ENCODE results near the gene AKAP12.
"Not testable (repeated sequence)": the region's sequence is repeated elsewhere in the genome, so short reads cannot be mapped to it uniquely, and the experiment has no call there.

Gene AKAP12

DNA sequence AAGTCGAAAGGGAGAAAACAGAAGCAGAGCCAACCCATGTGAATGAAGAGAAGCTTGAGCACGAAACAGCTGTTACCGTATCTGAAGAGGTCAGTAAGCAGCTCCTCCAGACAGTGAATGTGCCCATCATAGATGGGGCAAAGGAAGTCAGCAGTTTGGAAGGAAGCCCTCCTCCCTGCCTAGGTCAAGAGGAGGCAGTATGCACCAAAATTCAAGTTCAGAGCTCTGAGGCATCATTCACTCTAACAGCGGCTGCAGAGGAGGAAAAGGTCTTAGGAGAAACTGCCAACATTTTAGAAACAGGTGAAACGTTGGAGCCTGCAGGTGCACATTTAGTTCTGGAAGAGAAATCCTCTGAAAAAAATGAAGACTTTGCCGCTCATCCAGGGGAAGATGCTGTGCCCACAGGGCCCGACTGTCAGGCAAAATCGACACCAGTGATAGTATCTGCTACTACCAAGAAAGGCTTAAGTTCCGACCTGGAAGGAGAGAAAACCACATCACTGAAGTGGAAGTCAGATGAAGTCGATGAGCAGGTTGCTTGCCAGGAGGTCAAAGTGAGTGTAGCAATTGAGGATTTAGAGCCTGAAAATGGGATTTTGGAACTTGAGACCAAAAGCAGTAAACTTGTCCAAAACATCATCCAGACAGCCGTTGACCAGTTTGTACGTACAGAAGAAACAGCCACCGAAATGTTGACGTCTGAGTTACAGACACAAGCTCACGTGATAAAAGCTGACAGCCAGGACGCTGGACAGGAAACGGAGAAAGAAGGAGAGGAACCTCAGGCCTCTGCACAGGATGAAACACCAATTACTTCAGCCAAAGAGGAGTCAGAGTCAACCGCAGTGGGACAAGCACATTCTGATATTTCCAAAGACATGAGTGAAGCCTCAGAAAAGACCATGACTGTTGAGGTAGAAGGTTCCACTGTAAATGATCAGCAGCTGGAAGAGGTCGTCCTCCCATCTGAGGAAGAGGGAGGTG is 112.9 kb downstream of the AKAP12 start:
- H3K4me3 ChIP-seq (ENCODE audit: low read depth, low read length): no peak overlapping the region
- DNase-seq (ENCODE audit: low read depth, low spot score): no peak
- ChIA-PET CTCF (interaction anchor here (1.3 kb wide), 1 partner anchor 534 kb away, joined by 4 read pairs; no protein-coding TSS in a partner anchor), POLR2A (no interaction called here)
- TF ChIP-seq, protein P1, sequence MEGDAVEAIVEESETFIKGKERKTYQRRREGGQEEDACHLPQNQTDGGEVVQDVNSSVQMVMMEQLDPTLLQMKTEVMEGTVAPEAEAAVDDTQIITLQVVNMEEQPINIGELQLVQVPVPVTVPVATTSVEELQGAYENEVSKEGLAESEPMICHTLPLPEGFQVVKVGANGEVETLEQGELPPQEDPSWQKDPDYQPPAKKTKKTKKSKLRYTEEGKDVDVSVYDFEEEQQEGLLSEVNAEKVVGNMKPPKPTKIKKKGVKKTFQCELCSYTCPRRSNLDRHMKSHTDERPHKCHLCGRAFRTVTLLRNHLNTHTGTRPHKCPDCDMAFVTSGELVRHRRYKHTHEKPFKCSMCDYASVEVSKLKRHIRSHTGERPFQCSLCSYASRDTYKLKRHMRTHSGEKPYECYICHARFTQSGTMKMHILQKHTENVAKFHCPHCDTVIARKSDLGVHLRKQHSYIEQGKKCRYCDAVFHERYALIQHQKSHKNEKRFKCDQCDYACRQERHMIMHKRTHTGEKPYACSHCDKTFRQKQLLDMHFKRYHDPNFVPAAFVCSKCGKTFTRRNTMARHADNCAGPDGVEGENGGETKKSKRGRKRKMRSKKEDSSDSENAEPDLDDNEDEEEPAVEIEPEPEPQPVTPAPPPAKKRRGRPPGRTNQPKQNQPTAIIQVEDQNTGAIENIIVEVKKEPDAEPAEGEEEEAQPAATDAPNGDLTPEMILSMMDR (IDR thresholded peaks at IDR 0.05; ENCODE audit: insufficient read depth, low read length, missing control alignments): no peak

DNA sequence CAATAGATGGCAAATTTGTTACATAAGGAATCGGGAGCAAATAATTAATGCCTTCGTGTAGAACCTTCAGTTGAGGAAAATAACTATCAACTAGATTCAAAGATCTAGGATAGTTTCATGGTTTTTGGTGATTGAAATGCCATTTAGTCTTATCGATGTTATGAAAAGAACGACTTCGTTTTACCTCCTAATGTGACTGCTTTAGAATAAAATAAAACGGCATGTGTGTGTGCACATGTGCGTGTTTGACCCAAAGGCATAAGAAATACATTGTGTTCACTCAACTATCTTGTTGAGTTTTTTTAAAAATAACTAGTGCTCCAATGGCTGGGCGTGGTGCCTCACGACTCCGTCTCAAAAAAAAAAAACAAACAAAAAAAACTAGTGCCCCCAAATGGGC is 114.0 kb downstream of the AKAP12 start:
- TF ChIP-seq, protein P1 (IDR thresholded peaks at IDR 0.05; ENCODE audit: insufficient read depth, low read length, missing control alignments): no peak
- no peak for DNase-seq (ENCODE audit: low read depth, low spot score)
- CTCF ChIA-PET: interaction anchor here (1.3 to 2.2 kb wide), 2 partner anchors 17 to 536 kb away, joined by 4 to 13 read pairs; no protein-coding TSS in a partner anchor
- no peak overlapping the region for H3K4me3 ChIP-seq (ENCODE audit: low read depth, low read length)
- POLR2A ChIA-PET: no interaction called here

DNA sequence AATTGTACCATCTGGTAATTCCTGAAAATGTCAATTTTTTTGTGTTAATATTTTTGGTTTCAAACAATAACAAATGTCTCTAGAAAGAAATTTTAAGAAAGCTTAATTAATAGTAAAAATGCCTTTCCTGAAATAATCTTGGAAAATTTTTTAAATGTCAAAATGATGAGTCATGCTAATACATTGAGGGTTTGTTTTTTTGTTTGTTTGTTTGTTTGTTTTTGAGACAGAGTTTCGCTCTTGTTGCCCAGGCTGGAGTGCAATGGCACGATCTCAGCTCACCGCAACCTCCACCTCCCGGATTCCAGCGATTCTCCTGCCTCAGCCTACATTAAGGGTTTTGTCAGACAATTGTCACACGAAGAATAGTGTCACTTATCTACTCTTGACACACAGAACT is 117.2 kb downstream of the AKAP12 start:
- CTCF ChIA-PET: interaction anchor here (0.9 to 1.4 kb wide), 5 partner anchors 13 to 465 kb away, joined by 3 to 5 read pairs (median 4); no protein-coding TSS in a partner anchor
- DNase-seq (ENCODE audit: low read depth, low spot score); H3K4me3 ChIP-seq (ENCODE audit: low read depth, low read length); POLR2A ChIA-PET: not testable (repeated sequence)

GRCh38 chr6:151357758-151358436 is 118.1 kb downstream of the AKAP12 start:
- H3K4me3 ChIP-seq (ENCODE audit: low read depth, low read length): no peak overlapping the region
- TF ChIP-seq, protein P1 (IDR thresholded peaks at IDR 0.05; ENCODE audit: insufficient read depth, low read length, missing control alignments): no peak
- CTCF ChIA-PET: interaction anchor here (0.9 to 1.9 kb wide), 8 partner anchors 12 to 466 kb away, joined by 3 to 7 read pairs (median 4); no protein-coding TSS in a partner anchor
- POLR2A ChIA-PET: no interaction called here
- DNase-seq (ENCODE audit: low read depth, low spot score): no peak

DNA sequence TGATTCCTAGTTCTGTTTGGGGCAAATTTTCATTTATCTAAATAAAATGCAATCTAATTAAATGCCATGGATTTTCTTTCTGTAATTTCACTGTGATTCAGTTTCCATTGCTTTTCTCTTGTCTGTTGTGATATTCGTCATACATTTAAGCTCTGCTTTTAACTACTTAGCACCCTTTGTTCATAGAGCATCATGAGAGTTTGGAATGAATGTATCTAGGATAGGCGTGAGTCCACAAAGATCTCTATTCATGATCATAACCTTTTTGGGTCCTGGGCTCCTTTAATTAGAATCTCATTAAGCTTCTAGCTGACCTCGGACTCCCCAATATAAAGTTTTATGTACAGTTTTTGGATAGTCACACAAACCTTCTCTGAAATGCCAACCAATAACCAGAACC is 118.7 kb downstream of the AKAP12 start:
- TF ChIP-seq, protein P1 (IDR thresholded peaks at IDR 0.05; ENCODE audit: insufficient read depth, low read length, missing control alignments): no peak
- no peak for DNase-seq (ENCODE audit: low read depth, low spot score)
- ChIA-PET CTCF (interaction anchor here (0.6 to 1.9 kb wide), 5 partner anchors 12 to 467 kb away, joined by 3 to 7 read pairs (median 5); no protein-coding TSS in a partner anchor), POLR2A (no interaction called here)
- H3K4me3 ChIP-seq (ENCODE audit: low read depth, low read length): no peak overlapping the region

GRCh38 chr6:151359486-151359885 is 119.7 kb downstream of the AKAP12 start:
- POLR2A ChIA-PET: no interaction called here

More at GRCh38 chr6:151359486-151359885, 119.7 kb downstream of the AKAP12 start:
- DNase-seq (ENCODE audit: low read depth, low spot score): no peak
- no peak overlapping the region for H3K4me3 ChIP-seq (ENCODE audit: low read depth, low read length)
- CTCF ChIA-PET: interaction anchor here (1.9 kb wide), 1 partner anchor 346 kb away, joined by 5 read pairs; no protein-coding TSS in a partner anchor
- TF ChIP-seq, protein P1 (IDR thresholded peaks at IDR 0.05; ENCODE audit: insufficient read depth, low read length, missing control alignments): no peak

All from AG04449 (cell line).